ENCODE measurements around the gene IQUB.

The IQUB gene

GRCh38 chr7:123505221-123505620 is 29.2 kb downstream of the IQUB start:
- no peak for DNase-seq (ENCODE audit: low spot score)
- no peak overlapping the region for H3K27ac ChIP-seq
- ChIA-PET CTCF (no interaction called here), POLR2A (ENCODE audit: low non-redundant PET) (no interaction called here)
- no peak for TF ChIP-seq CTCF (conservative IDR thresholded peaks at IDR 0.05; ENCODE audit: low read depth)

DNA sequence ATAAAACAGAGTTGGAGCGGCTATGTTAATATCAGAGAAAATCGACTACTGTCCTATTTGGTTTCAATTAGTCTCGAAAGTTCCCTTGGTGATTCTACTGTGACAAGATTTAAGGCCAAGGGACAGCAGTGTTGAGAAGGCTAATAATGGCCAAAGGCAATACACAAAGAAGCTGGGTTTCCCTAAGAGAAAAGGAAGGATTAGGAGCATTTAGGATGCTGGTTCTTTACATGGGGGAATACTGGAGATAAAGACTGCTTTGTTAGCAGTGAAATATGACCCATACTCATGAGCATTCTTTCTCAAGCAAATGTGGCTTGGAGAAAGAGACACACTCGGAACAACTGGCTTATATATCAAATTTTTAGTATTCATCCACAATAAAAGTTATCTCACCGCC is 32.2 kb downstream of the IQUB start:
- POLR2A ChIA-PET (ENCODE audit: low non-redundant PET): no interaction called here
- no peak overlapping the region for H3K27ac ChIP-seq
- no peak for DNase-seq (ENCODE audit: low spot score)
- CTCF ChIA-PET: interaction anchor here (1.3 kb wide), 1 partner anchor 8 kb away, joined by 4 read pairs; no protein-coding TSS in a partner anchor
- no peak for TF ChIP-seq CTCF (conservative IDR thresholded peaks at IDR 0.05; ENCODE audit: low read depth)

- ChIA-PET CTCF (no interaction called here), POLR2A (ENCODE audit: low non-redundant PET) (no interaction called here)
- no peak for DNase-seq (ENCODE audit: low spot score)
- H3K27ac ChIP-seq: no peak overlapping the region
- no peak for TF ChIP-seq CTCF (conservative IDR thresholded peaks at IDR 0.05; ENCODE audit: low read depth)
These were observed 33.4 kb downstream of the IQUB start for GRCh38 chr7:123500878-123501489.

- POLR2A ChIA-PET (ENCODE audit: low non-redundant PET): no interaction called here
- CTCF ChIA-PET: no interaction called here
- DNase-seq (ENCODE audit: low spot score): no peak
- no peak for TF ChIP-seq CTCF (conservative IDR thresholded peaks at IDR 0.05; ENCODE audit: low read depth)
- no peak overlapping the region for H3K27ac ChIP-seq
These were observed 35.0 kb downstream of the IQUB start for GRCh38 chr7:123499211-123499970.

- CTCF ChIA-PET: interaction anchor here (0.6 kb wide), 2 partner anchors 176 to 421 kb away, joined by 3 to 5 read pairs; no protein-coding TSS in a partner anchor
- no peak overlapping the region for H3K27ac ChIP-seq
- POLR2A ChIA-PET (ENCODE audit: low non-redundant PET): no interaction called here
- no peak for TF ChIP-seq CTCF (conservative IDR thresholded peaks at IDR 0.05; ENCODE audit: low read depth)
- no peak for DNase-seq (ENCODE audit: low spot score)
These were observed 35.8 kb downstream of the IQUB start for GRCh38 chr7:123498601-123499000.

DNA sequence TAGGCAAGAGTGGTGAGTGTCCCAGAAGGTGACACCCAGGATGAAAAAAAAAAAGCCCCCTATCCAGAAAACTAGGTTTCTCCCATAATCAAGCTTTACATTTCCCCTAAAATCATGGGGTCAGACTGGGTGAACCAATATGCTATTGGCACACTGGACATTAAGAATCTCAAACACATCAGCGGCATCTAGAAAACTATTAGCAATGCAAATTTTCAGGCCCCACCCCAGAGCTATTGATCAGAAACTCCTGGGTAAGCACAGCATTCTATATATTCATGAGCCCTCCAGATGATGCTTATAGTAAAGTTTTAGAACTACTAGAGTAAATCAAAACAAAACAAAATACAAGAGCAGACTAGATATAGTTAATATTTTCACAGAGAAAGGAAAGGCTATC is 36.4 kb downstream of the IQUB start:
- H3K27ac ChIP-seq: no peak overlapping the region
- ChIA-PET POLR2A (ENCODE audit: low non-redundant PET) (no interaction called here), CTCF (interaction anchor here (0.6 kb wide), 2 partner anchors 176 to 420 kb away, joined by 3 to 5 read pairs; no protein-coding TSS in a partner anchor)
- no peak for TF ChIP-seq CTCF (conservative IDR thresholded peaks at IDR 0.05; ENCODE audit: low read depth)
- DNase-seq (ENCODE audit: low spot score): no peak

All from RWPE1 (cell line).